PFSK-1 (cell line): ENCODE data around the gene RSF1.

Experiments used
- FOXP2 ChIP-seq: optimal IDR thresholded peaks from 2 replicates; pipeline ENCODE3; 2011; ENCODE audit warnings: borderline replicate concordance, control low read depth, inconsistent platforms; ENCODE audit not compliant: insufficient read depth; ENCODE audit errors: extremely low read length, extremely low read depth
- POLR2AphosphoS5 ChIP-seq: IDR thresholded peaks from 2 replicates; pipeline ENCODE4 v1.6.1; 2012; ENCODE audit warnings: low read depth, mild to moderate bottlenecking, control low read depth, low read length, moderate library complexity
- SIN3A ChIP-seq: IDR thresholded peaks from 2 replicates; pipeline ENCODE4 v1.6.1; 2012; ENCODE audit warnings: mild to moderate bottlenecking, low read length, moderate library complexity, borderline replicate concordance; ENCODE audit not compliant: insufficient read depth
- TAF1 ChIP-seq: IDR thresholded peaks from 2 replicates; pipeline ENCODE4 v1.6.1; 2012; ENCODE audit warnings: low read length, control low read depth, borderline replicate concordance; ENCODE audit not compliant: insufficient read depth
- TF ChIP-seq, protein P1 (sequence below), 2 experiments: IDR thresholded peaks; 2 replicates each; pipeline versions ENCODE4 v1.6.1 to v1.8.0; 2011 to 2012; ENCODE audit warnings: low read depth in 2 of 2, low read length in 2 of 2, control low read depth in 1 of 2, inconsistent platforms in 1 of 2, mild to moderate bottlenecking in 1 of 2, moderate library complexity in 1 of 2; ENCODE audit not compliant: insufficient read depth in 1 of 2

Gene RSF1

DNA sequence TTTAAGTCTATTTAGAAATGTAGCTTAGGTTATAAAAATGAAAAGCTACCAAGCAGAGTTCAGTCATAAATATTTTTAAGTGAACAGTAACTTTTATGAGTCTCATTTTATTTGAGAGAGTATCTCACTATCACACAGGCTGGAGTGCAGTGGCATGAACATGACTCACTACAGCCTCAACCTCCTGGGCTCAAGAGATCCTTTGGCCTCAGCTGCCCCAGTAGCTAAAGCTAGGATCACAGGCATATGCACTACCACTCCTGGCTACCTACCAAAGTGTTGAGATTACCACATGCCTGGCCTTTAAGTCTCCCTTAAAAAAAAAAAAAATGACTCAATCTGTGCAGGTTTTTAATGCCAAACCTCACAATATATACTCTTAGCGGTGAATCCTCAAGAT, 148.3 kb downstream of the RSF1 start:
- no peak for TF ChIP-seq POLR2AphosphoS5
- TF ChIP-seq FOXP2 = no peak
- TF ChIP-seq SIN3A = no peak
- no peak for TF ChIP-seq TAF1
- TF ChIP-seq, protein P1, sequence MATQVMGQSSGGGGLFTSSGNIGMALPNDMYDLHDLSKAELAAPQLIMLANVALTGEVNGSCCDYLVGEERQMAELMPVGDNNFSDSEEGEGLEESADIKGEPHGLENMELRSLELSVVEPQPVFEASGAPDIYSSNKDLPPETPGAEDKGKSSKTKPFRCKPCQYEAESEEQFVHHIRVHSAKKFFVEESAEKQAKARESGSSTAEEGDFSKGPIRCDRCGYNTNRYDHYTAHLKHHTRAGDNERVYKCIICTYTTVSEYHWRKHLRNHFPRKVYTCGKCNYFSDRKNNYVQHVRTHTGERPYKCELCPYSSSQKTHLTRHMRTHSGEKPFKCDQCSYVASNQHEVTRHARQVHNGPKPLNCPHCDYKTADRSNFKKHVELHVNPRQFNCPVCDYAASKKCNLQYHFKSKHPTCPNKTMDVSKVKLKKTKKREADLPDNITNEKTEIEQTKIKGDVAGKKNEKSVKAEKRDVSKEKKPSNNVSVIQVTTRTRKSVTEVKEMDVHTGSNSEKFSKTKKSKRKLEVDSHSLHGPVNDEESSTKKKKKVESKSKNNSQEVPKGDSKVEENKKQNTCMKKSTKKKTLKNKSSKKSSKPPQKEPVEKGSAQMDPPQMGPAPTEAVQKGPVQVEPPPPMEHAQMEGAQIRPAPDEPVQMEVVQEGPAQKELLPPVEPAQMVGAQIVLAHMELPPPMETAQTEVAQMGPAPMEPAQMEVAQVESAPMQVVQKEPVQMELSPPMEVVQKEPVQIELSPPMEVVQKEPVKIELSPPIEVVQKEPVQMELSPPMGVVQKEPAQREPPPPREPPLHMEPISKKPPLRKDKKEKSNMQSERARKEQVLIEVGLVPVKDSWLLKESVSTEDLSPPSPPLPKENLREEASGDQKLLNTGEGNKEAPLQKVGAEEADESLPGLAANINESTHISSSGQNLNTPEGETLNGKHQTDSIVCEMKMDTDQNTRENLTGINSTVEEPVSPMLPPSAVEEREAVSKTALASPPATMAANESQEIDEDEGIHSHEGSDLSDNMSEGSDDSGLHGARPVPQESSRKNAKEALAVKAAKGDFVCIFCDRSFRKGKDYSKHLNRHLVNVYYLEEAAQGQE (IDR thresholded peaks at IDR 0.05; ENCODE audit: insufficient read depth in 1 of 2, low read depth in 2 of 2, low read length in 2 of 2) = no peak

DNA sequence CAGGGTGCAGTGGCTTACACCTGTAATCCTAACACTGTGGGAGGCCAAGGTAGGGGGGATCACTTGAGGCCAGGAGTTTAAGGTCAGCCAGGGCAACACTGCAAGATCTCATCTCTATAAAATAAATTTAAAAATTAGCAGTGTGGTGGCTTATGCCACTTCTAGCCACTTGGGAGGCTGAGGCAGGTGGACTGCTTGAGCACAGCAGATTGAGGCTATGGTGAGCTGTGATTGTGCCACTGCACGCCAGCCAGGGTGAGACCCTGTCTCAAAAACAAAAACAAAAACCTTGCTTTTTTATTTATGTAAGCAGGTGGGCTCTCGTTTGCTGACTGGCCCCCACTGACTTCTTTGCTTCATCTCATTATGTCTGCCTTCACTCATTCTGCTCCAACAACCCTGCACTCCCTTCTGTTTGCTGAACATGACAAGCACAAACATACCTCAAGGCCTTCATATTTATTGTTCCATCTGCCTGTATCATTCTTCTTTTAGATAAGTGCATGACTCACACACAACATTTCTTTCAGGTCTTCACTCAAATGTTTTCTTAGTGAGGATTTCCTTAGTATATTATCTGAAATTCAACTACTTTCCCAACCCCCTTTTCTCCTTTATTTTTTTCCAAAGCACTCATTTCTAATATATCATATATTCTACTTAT, 150.5 kb downstream of the RSF1 start:
- no peak for TF ChIP-seq FOXP2

DNA sequence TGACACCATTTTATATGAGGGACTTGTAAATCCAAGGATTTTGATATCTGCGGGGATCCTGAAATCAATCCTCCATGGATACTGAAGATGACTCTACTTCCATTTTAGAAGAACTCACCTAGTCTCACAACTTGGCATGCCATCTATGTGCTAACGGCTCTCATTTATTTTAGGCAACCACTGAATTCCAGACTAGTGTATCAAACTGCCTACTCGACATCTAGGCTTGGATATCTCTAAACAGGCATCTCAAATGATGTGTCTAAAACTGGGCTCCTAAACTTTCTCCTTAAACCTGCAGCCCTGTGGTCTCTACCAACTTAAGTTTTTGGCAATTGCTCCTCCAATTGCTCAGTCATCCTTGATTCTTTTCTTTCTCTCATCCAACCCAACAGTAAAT, 151.8 kb downstream of the RSF1 start:
- TF ChIP-seq FOXP2 (no peak), TAF1 (no peak), SIN3A (no peak), POLR2AphosphoS5 (no peak)
- TF ChIP-seq, protein P1 (IDR thresholded peaks at IDR 0.05; ENCODE audit: insufficient read depth in 1 of 2, low read depth in 2 of 2, low read length in 2 of 2) = no peak

DNA sequence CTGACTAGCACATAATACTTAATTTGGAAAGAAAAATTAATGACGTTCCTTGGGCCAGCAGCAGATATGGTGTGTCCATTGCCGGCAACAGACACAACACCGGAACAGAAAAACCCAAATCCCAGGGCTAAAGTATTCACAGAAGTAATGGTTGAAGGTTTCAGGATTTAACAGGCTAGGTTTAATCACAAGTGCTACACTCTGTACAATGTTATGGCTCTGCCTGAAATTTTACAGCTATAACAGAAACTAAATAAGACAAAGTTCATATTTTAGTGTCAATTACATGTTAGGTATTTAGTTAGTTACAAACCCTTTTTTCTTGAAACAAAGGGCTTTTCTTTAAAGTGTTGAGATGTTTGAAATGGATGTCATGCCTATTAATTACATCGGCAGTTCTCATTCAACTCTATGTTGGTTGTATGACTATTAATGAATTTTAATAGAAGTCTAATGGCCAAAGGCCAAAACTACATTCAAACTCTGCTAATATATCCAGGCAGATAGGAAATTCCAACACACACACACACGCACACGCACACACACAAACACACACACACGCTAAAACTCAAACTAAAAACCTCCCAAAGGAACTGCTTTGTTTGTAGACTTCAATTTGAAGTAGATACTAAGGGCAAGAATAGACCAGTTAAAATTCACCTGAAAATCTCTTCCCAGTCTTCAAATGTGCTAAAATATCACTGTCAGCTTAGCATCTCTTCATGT, 155.1 kb downstream of the RSF1 start:
- TF ChIP-seq POLR2AphosphoS5 = no peak
- no peak for TF ChIP-seq SIN3A
- TF ChIP-seq, protein P1 (IDR thresholded peaks at IDR 0.05; ENCODE audit: insufficient read depth in 1 of 2, low read depth in 2 of 2, low read length in 2 of 2) = no peak
- TF ChIP-seq FOXP2 = no peak
- no peak for TF ChIP-seq TAF1

DNA sequence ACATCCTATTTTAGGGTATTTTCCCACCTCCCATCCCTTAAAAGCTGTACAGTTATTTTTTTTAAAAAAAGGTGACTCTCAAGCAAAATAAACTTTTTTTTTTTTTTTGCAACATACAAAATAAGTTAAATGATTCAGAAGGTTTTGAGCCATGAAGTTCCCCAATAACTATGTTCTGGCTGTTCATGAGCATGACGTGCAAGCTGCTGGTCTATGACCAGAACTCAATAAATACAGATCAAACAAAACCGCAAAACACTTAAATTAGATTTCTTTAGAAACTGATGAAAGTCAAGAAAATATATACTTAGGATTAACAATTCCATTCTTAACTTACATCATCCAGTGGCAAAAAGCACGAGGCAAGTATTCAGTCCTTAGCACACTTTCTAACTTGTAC, 158.9 kb downstream of the RSF1 start:
- TF ChIP-seq TAF1 = no peak
- no peak for TF ChIP-seq POLR2AphosphoS5
- TF ChIP-seq SIN3A = no peak
- TF ChIP-seq, protein P1 (IDR thresholded peaks at IDR 0.05; ENCODE audit: insufficient read depth in 1 of 2, low read depth in 2 of 2, low read length in 2 of 2) = no peak
- no peak for TF ChIP-seq FOXP2
